Activated naive CD8-positive, alpha-beta T cell treated with anti-CD3 and anti-CD28 coated beads for 36 hours (primary cell): ENCODE measurements around the gene ACO1. TPM values are rescaled to one million over a fixed set of nuclear protein-coding genes. Genes with fewer than 3 reads are reported as not detected.

Experiments used
- DNase-seq: peaks from one replicate; pipeline ENCODE4 v3.0.0; 2021
- H3K27ac Mint-ChIP-seq: one replicate; pipeline ENCODE4 v1.8.0; 2022; ENCODE audit warnings: mild to moderate bottlenecking, moderate library complexity, mixed read lengths
- H3K27me3 Mint-ChIP-seq: one replicate; pipeline ENCODE4 v1.8.0; 2022; ENCODE audit warnings: mild to moderate bottlenecking, mixed read lengths
- H3K36me3 Mint-ChIP-seq: one replicate; pipeline ENCODE4 v1.8.0; 2021; ENCODE audit warnings: mild to moderate bottlenecking, mixed read lengths
- H3K4me1 Mint-ChIP-seq: one replicate; pipeline ENCODE4 v1.8.0; 2021; ENCODE audit warnings: mixed read lengths
- H3K4me3 Mint-ChIP-seq: one replicate; pipeline ENCODE4 v1.8.0; 2022; ENCODE audit warnings: mild to moderate bottlenecking, moderate library complexity, mixed read lengths
- H3K9me3 Mint-ChIP-seq: one replicate; pipeline ENCODE4 v1.8.0; 2022; ENCODE audit warnings: mixed read lengths
- total RNA-seq, 2 experiments: library from RNA; stranded (reverse); gene quantifications; one replicate each; pipeline ENCODE4 v1.2.3, GENCODE V29; 2021

The ACO1 gene
- total RNA-seq, 2 experiments from 2014 or later, result 16.3 to 16.7 TPM

GRCh38 chr9:32395510-32396216 is 11.2 kb downstream of the ACO1 start:
- no peaks in the 10 kb centered on the region for H3K27me3 Mint-ChIP-seq
- no peak for DNase-seq
- H3K27ac Mint-ChIP-seq, result no peak overlapping the region
- H3K4me1 Mint-ChIP-seq, result peaks cover 8% of the 10 kb centered on the region
- no peaks in the 10 kb centered on the region for H3K36me3 Mint-ChIP-seq
- no peak overlapping the region for H3K4me3 Mint-ChIP-seq
- no peaks in the 10 kb centered on the region for H3K9me3 Mint-ChIP-seq

DNA sequence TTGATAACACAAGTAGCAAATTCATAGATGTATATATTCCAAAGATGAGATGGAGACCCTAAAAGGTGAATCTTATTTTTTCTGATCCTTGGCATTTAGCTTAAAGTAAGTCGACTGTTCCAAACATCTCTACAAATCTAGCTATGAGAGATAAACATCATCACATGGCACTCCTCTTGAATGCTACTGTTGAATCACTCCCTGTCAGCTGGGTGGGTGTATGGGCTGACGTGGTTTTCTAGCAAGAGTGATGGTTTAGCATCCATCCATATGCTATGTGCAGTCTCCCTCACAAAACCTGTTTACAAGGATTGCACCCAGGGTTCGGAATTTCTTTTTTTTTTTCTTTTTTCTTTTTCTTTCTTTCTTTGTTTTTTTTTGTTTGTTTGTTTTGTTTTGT is 13.8 kb downstream of the ACO1 start:
- no peaks in the 10 kb centered on the region for H3K36me3 Mint-ChIP-seq
- H3K4me1 Mint-ChIP-seq, result peaks cover 7% of the 10 kb centered on the region
- no peak overlapping the region for H3K27ac Mint-ChIP-seq
- DNase-seq, result no peak
- no peaks in the 10 kb centered on the region for H3K9me3 Mint-ChIP-seq
- H3K4me3 Mint-ChIP-seq, result no peak overlapping the region
- no peaks in the 10 kb centered on the region for H3K27me3 Mint-ChIP-seq

DNA sequence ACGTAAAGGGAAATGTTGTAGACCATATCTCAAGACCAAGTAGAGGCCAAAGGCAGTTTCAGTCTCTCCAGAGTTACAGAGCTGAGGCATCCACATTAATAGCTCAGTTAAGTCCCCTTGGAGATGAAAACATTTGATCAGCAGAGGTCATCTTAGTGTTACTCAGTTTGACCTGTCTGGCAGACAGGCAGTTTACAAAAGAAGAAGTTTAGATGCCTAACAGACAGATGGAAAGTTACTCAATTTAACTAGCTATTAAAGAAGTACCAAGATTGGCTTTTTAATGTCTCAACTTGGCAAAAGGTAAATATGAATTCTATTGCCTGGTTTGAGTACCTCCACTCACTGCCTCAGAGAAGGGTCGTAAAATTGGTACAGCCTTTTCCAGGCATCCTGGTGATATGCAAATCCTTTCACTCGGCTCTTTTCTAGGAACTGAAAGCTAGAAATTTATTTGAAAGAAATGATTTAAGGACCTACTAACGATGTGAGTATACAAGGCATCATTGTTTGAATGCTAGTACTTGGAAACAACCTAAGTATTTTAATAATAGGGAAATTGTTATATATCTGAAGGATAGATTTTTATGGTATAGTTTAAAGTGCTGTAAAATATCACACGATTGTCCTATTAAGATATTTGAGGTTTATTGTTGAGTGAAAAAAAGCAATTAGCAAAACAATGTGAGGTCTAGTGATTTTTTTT is 14.8 kb downstream of the ACO1 start:
- H3K36me3 Mint-ChIP-seq, result peaks cover 3% of the 10 kb centered on the region
- no peaks in the 10 kb centered on the region for H3K27me3 Mint-ChIP-seq
- H3K27ac Mint-ChIP-seq, result no peak overlapping the region
- H3K4me1 Mint-ChIP-seq, result peaks cover 9% of the 10 kb centered on the region
- no peaks in the 10 kb centered on the region for H3K9me3 Mint-ChIP-seq
- DNase-seq, result no peak
- no peak overlapping the region for H3K4me3 Mint-ChIP-seq

DNA sequence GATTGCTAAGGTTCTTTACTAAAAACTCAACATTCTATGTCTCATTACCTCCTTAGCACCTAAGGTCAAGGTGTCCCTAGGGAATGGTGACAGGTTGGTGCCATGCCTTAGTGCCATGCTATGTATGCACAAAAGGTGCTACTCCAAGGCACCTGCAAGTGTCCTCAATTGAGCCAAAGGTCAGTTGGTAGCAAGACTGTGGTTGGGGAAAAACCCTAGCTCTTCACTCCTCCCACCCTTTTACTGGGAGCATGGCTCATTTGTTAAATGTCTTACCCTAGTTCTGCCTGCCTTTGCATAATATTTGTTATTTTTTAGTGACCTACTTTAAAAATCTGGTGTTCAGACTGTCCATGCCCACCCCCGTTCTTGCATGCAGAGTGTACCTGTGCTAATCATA is 17.0 kb downstream of the ACO1 start:
- Mint-ChIP-seq H3K9me3 (no peaks in the 10 kb centered on the region), H3K4me3 (no peak overlapping the region), H3K36me3 (peaks cover 5% of the 10 kb centered on the region), H3K4me1 (peaks cover 4% of the 10 kb centered on the region), H3K27ac (no peak overlapping the region), H3K27me3 (no peaks in the 10 kb centered on the region)
- no peak for DNase-seq

DNA sequence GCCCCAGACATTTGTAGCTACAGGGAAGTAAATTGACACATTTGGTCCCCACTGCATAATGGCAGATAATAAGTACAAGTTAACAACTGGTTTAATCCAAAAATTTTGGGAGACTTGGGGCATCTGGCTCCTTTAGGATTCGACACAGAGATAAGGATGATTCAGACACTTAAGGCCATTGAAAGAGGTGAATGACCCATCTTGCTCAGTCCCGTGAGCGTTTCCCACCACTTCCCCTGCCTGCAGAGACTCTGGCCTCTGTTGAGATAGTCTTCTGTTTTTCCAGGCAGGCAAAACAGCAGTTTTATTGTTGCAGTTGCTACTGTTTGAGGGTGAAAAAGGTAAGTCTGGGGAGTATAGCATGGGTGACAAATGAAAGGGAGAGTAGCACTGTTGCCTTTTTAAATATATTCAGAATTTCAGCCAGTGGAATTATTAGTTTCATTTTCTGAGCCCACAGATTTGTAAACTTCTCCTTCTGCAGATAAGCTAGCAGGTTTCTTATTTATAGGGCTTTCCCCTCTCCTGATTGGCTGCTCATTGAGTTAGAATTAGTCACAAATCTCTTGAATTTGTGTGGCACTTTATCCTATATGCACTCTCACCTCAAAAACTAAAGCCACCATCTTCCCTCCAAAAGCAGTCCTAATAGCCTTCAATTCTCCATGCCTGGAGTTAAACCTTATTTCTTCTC is 19.3 kb downstream of the ACO1 start:
- peaks cover 8% of the 10 kb centered on the region for H3K36me3 Mint-ChIP-seq
- peaks cover 4% of the 10 kb centered on the region for H3K4me1 Mint-ChIP-seq
- no peaks in the 10 kb centered on the region for H3K9me3 Mint-ChIP-seq
- H3K27me3 Mint-ChIP-seq, result no peaks in the 10 kb centered on the region
- no peak for DNase-seq
- no peak overlapping the region for H3K27ac Mint-ChIP-seq
- no peak overlapping the region for H3K4me3 Mint-ChIP-seq

DNA sequence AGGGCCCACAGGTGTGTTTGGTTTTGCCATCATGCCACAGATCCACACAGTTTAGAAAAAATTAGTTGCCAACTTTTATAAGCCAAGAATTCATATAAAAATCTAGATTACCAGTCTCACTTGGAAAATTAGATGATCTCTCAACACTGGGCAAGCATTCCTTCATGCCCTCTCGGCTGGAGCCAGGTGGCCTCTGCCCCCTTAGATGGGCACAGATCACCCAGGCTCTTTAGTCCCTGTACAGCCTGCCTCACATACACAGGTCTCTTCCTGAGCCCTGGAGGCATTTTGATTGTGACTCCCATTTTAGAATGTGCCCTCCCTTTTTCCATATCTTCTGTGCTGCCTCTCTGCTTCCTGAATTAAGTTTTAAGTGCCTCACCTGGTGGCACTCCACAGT is 20.0 kb downstream of the ACO1 start:
- H3K4me3 Mint-ChIP-seq, result no peak overlapping the region
- no peaks in the 10 kb centered on the region for H3K27me3 Mint-ChIP-seq
- peaks cover 4% of the 10 kb centered on the region for H3K4me1 Mint-ChIP-seq
- H3K9me3 Mint-ChIP-seq, result no peaks in the 10 kb centered on the region
- no peak overlapping the region for H3K27ac Mint-ChIP-seq
- H3K36me3 Mint-ChIP-seq, result peaks cover 12% of the 10 kb centered on the region
- DNase-seq, result no peak

DNA sequence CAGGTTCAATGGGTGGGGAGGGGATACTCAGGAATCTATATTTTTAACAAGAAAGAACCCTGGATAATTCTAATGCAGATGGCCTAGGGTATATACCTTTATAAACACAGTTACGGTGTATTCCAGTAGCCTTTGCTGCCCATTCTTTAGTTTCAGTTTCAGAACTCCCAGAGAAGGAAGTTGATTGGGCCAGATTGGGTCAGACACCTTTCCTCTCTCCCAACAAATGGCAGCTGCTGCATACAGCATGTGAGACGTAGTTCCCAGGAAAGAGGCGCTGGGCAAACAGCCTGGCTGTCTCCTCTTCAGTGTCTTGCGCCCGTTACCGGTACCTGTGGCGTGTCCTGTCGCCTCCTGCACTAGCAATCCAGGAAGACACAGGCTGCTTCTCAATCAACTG is 20.4 kb downstream of the ACO1 start:
- Mint-ChIP-seq H3K36me3 (peaks cover 14% of the 10 kb centered on the region), H3K4me1 (peaks cover 4% of the 10 kb centered on the region), H3K9me3 (no peaks in the 10 kb centered on the region), H3K27ac (no peak overlapping the region), H3K4me3 (no peak overlapping the region), H3K27me3 (no peaks in the 10 kb centered on the region)
- DNase-seq, result no peak

DNA sequence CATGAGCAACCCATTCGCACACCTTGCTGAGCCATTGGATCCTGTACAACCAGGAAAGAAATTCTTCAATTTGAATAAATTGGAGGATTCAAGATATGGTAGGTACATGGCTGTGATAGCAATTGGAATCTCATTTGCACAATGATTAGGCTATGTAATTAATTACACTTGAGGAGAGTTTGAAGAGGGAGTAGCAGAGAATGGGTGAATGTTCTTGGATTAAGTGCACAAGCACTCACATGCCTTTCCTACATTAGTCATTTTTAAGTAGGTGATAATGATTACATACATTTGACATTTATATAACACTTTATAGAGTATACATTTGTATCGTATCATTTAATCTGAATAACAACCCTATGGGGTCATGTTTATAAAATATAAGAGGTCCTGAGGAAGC is 21.1 kb downstream of the ACO1 start:
- Mint-ChIP-seq H3K36me3 (peaks cover 14% of the 10 kb centered on the region), H3K27ac (no peak overlapping the region), H3K4me3 (no peak overlapping the region), H3K27me3 (no peaks in the 10 kb centered on the region), H3K9me3 (no peaks in the 10 kb centered on the region), H3K4me1 (peaks cover 4% of the 10 kb centered on the region)
- DNase-seq, result no peak

GRCh38 chr9:32406046-32406445 is 21.6 kb downstream of the ACO1 start:
- H3K36me3 Mint-ChIP-seq, result peaks cover 14% of the 10 kb centered on the region
- H3K27me3 Mint-ChIP-seq, result no peaks in the 10 kb centered on the region
- DNase-seq, result no peak
- peaks cover 4% of the 10 kb centered on the region for H3K4me1 Mint-ChIP-seq
- H3K4me3 Mint-ChIP-seq, result no peak overlapping the region
- H3K9me3 Mint-ChIP-seq, result no peaks in the 10 kb centered on the region
- H3K27ac Mint-ChIP-seq, result no peak overlapping the region

DNA sequence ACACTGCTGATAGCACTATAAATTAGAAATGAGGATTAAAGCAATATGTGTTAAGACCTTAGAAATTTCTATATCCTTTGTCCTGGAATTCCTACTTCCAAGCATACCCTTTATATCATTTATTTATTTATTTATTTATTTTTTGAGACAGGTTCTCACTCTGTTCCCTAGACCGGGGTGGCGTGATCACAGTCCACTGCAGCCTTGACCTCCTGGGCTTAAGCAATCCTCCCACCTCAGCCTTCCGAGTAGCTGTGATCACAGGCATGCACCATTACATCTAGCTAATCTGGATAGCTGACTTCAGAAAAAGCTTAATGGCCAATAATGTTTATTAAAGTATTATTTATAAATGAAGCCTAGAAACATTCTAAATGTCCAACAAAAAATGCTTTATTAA is 27.3 kb downstream of the ACO1 start:
- Mint-ChIP-seq H3K4me3 (no peak overlapping the region), H3K9me3 (no peaks in the 10 kb centered on the region), H3K4me1 (no peaks in the 10 kb centered on the region), H3K27ac (no peak overlapping the region), H3K27me3 (no peaks in the 10 kb centered on the region), H3K36me3 (peaks cover 13% of the 10 kb centered on the region)
- DNase-seq, result no peak

GRCh38 chr9:32412440-32412839 is 28.0 kb downstream of the ACO1 start:
- H3K27ac Mint-ChIP-seq, result no peak overlapping the region

GRCh38 chr9:32413424-32413823 is 29.0 kb downstream of the ACO1 start:
- Mint-ChIP-seq H3K4me3 (no peak overlapping the region), H3K4me1 (no peaks in the 10 kb centered on the region), H3K27ac (no peak overlapping the region), H3K9me3 (no peaks in the 10 kb centered on the region), H3K27me3 (no peaks in the 10 kb centered on the region), H3K36me3 (peaks cover 13% of the 10 kb centered on the region)
- no peak for DNase-seq

More at GRCh38 chr9:32412440-32412839, 28.0 kb downstream of the ACO1 start:
- DNase-seq, result no peak
- H3K4me1 Mint-ChIP-seq, result no peaks in the 10 kb centered on the region
- H3K9me3 Mint-ChIP-seq, result no peaks in the 10 kb centered on the region
- H3K36me3 Mint-ChIP-seq, result peaks cover 13% of the 10 kb centered on the region
- no peak overlapping the region for H3K4me3 Mint-ChIP-seq
- H3K27me3 Mint-ChIP-seq, result no peaks in the 10 kb centered on the region

DNA sequence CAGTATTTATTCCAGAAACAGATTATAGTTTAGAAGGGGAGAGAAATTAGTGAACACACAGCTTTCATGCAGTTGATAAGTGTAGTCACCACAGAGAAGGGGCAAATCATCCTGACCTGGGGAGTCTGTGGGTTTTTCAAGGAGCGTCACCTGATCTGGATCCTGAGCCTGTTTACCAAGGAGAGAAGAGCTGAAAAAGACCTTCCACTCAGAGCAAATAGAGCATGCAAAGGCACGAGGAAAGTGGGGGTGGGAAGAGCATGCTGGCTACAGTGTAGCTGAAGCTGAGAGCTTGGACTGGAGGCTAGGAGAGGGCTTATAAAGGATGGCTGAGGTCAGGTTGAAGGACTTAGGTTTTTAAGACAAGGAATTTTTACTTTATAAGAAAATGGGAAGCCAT is 30.4 kb downstream of the ACO1 start:
- Mint-ChIP-seq H3K4me1 (no peaks in the 10 kb centered on the region), H3K36me3 (peaks cover 6% of the 10 kb centered on the region), H3K27me3 (no peaks in the 10 kb centered on the region), H3K27ac (no peak overlapping the region), H3K4me3 (no peak overlapping the region), H3K9me3 (no peaks in the 10 kb centered on the region)
- no peak for DNase-seq

GRCh38 chr9:32419921-32420320 is 35.5 kb downstream of the ACO1 start:
- Mint-ChIP-seq H3K27me3 (no peaks in the 10 kb centered on the region), H3K36me3 (peaks cover 8% of the 10 kb centered on the region), H3K4me3 (no peak overlapping the region), H3K9me3 (no peaks in the 10 kb centered on the region), H3K27ac (no peak overlapping the region), H3K4me1 (no peaks in the 10 kb centered on the region)
- DNase-seq, result no peak

- no peak overlapping the region for H3K4me3 Mint-ChIP-seq
- H3K9me3 Mint-ChIP-seq, result no peaks in the 10 kb centered on the region
- peaks cover 2% of the 10 kb centered on the region for H3K4me1 Mint-ChIP-seq
- H3K27ac Mint-ChIP-seq, result no peak overlapping the region
- DNase-seq, result no peak
- H3K27me3 Mint-ChIP-seq, result no peaks in the 10 kb centered on the region
- H3K36me3 Mint-ChIP-seq, result peaks cover 8% of the 10 kb centered on the region
Measured at GRCh38 chr9:32422237-32422806, 37.9 kb downstream of the ACO1 start.
